Measurements from ENCODE around the gene UACA.
"Not testable (repeated sequence)": the region's sequence is repeated elsewhere in the genome, so short reads cannot be mapped to it uniquely, and the experiment has no call there.

UACA gene

GRCh38 chr15:70753101-70753829 lies 10.1 kb downstream of the UACA start:
- no peak for DNase-seq

GRCh38 chr15:70752193-70752635 lies 11.1 kb downstream of the UACA start:
- DNase-seq = no peak

DNA sequence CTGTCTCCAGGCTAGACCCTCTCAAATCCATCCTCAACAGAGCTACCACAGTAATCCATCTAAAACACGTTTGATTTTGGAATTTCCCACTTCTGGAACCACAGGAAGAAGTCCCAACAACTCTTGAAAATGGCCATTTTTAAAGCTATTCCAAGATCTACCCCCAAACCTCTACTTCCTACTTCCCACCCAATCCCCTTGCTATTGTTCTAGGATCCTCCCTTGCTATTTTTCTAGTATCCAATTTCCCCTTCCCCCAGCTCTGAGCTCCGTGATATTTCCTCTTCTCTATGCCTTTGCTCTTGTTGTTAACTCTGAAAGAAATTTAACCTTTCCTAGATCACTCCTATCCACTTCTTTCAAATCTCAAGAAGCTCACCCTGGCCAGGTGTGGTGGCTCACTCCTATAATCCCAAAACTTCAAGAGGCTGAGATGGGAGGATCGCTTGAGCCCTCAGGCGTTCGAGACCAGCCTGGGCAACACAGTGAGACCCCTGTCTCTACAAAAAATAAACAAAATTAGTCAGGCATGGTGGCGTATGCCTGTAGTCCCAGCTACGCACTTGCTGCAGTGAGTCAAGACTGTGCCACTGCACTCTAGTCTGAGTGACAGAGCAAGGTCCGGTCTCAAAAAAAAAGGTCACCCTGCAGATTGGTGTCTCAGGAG lies 13.0 kb downstream of the UACA start:
- no peak for DNase-seq

DNA sequence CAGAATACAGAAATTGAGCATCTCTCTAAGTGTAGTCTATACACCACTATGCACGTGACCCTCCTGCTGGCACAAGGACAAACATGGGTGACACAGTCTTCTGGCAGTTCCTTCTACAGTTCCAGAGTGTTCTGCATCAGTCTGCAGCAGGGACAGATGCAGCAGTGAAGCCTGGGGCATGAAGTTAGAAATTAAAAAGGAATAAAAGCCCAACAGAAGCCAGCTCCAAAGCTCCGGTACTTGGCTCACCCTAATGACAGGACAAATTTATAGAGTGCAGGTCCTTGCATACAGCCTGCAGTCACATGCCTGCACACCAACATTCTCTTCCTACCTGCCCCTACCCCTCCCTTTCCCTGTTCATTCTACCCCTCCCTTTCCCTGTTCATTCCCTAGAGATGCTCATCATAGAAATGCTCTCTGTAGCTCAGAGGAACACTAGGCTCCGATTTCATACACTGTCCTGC lies 15.0 kb downstream of the UACA start:
- DNase-seq = no peak

DNA sequence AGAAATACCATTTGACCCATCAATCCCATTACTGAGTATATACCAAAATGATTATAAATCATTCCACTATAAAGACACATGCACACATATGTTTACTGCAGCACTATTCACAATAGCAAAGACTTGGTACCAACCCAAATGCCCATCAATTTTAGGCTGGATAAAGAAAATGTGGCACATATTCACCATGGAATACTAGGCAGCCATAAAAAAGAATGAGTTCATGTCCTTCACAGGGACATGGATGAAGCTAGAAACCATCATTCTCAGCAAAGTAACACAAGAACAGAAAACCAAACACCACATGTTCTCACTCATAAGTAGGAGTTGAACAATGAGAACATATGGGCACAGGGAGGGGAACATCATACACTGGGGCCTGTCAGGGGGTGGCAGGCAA lies 16.8 kb downstream of the UACA start:
- not testable (repeated sequence) for DNase-seq

DNA sequence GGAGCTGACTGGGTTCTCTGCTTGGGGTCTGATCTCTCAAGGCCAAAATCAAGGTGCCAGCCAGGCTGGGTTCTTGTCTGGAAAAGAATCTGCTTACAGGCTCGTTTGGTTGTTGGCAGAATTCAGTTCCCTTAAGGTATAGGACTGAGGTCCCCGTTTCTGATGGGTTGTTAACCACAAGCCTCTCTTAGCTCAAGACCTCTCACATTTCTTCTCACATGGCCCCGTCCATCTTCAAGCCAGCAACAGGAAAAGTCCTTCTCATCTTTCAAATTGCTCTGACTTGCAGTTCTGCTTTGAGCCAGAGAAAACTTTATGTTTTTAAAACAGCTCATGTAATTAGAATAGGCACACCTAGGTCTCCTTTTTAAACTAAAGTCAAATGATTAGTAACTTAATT lies 20.4 kb downstream of the UACA start:
- no peak for DNase-seq

- no peak for DNase-seq
Observed at GRCh38 chr15:70741677-70742293, 21.6 kb downstream of the UACA start.

DNA sequence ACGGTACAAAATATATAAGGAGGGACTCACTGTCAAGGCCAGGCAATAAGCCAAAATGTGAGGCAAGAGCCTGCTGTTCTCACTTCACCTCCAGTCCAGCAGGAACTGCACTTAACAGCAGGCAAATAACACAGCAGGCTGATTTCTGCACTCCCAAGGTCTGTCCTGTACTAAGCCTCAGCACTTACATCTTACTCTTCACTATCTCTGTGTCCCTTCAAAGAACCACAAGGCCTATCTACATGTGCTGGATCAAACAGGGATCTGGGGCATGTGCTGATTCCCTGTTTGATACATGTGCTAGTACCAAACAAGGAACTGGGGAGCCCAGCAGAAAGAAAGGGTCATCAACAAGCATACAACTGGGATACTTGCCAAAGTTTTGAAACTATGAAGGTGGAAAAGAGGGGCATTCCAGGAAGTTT lies 22.2 kb downstream of the UACA start:
- no peak for DNase-seq

GRCh38 chr15:70735040-70735439 lies 28.3 kb downstream of the UACA start:
- DNase-seq = not testable (repeated sequence)

DNA sequence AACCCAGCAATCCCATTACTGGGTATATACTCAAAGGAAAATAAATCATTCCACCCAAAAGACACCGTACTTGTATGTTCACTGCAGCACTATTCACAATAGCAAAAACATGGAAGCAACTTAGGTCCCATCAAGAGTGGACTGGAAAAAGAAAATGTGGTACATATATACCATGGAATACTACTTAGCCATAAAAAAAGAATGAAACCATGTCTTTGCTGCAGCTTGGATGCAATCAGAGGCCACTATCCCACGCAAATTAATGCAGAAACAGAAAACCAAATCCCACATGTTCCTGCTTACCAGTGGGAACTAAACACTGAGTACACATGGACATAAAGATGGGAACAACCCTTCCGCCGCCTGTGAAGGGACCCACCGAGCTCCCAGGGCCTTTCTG lies 34.2 kb downstream of the UACA start:
- DNase-seq = no peak

- DNase-seq = no peak
Observed at GRCh38 chr15:70726753-70727152, 36.6 kb downstream of the UACA start.

- DNase-seq = no peak
Observed at GRCh38 chr15:70723927-70724326, 39.4 kb downstream of the UACA start.

DNA sequence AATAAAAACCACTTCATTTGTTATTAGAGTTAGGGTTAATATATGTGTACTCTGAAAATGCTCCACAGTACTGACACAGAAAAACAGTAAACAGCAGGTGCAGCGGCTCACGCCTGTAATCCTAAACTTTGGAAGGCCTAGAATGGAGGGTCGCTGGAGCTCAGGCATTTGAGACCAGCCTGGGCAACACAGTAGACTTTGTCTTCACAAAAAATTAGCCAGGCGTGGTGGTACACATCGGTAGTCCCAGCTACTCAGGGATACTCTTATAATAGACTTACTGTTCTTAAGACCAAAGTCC lies 40.3 kb downstream of the UACA start:
- DNase-seq = no peak

GRCh38 chr15:70722266-70723121 lies 40.9 kb downstream of the UACA start:
- peak; percentile 41 for DNase-seq

DNA sequence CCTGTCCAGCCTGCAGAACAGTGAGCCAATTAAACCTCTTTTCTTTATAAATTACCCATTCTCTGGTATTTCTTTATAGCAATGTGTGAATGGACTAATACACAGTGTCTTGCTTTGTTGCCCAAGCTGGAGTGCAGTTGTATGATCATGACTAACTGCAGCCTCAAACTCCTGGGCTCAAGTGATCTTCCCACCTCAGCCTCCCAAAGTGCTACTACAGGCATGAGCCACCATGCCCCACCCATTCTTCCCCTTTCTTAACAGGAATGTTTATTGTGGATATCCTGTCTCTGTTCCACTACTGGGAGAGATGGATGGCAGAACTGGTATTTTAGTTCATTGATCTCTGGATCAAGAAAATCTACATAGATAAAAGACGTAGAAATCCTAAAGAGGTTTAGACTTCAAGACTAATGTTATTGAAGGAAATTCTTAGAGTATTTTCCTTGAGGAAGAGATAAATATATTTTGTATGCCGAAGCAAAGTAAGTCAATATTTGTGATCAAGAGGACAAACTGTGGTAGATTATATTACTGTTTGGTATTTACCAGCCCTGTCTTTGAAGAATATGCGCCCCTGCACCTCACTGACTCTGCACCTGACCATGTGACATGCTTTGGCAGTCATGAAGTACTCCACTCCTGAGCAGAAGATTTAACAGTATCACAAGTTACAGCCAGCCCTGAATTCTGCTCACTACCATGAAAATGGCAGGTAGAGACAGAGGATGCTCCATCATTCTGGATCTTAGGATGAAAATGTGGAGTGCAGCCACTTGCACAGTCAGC lies 42.9 kb downstream of the UACA start:
- DNase-seq = no peak

DNA sequence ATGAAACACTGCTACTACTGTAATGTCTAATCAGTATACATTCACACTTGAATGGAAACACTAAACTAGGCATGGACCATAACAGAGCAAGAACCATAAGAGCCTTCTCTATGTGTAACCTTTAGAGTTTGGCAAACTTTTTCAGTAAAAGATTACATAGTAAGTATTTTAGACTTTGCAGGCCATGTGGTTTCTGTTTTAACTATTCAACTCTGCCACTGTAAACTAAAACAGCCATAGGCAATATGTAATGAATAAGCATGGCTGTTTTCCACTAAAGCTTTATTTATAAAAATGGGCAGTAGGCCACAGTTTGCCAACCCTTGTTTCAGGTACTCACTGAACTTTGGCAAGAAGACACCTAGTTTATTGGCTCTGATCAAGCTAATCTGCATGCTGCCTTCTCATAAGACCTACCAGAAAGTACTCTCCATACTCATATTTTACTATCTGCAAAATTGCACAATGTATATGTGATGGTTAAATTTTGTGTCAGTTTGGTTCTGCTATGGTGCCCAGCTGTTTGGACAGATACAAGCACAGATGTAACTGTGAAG lies 46.0 kb downstream of the UACA start:
- DNase-seq = no peak

- DNase-seq = no peak
Observed at GRCh38 chr15:70715840-70716485, 47.4 kb downstream of the UACA start.

DNA sequence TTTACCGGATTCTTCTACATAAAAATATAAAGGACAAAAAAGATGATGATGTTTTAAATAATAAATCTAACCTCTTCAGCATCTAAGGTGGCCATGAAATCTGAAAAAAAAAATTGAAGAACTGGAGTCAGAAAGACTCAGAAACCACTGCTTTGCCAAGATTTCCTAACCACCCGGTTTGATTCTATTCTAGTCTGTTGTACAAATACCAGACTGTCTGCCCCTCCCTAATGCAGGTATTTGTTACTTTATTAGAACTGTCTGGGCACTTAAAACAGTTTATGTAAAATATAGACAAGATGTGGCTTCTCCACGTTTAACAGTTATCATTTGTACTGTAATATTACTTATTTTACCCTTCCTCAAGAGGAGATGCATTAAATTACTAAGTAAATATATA lies 48.8 kb downstream of the UACA start:
- DNase-seq = no peak

DNA sequence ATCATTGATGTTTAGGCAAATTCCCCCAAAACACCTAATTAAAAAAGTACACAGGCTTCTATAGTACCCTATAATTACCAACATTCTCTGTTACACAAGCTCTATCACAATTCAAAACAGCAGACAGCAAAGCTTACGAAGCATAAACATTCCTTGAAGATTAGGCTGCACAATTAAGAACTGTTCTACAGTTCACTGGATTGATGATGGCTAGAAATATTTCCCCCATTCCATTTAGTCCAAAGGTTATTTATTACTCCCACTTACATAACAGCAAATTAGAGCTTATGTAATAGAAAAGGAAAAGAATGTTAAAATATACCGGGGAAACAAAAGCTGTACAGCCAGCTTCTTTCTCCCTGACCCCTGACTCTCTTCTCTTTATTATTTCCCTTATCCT lies 49.3 kb downstream of the UACA start:
- DNase-seq = no peak

- no peak for DNase-seq
Observed at GRCh38 chr15:70712271-70712670, 51.1 kb downstream of the UACA start.

DNA sequence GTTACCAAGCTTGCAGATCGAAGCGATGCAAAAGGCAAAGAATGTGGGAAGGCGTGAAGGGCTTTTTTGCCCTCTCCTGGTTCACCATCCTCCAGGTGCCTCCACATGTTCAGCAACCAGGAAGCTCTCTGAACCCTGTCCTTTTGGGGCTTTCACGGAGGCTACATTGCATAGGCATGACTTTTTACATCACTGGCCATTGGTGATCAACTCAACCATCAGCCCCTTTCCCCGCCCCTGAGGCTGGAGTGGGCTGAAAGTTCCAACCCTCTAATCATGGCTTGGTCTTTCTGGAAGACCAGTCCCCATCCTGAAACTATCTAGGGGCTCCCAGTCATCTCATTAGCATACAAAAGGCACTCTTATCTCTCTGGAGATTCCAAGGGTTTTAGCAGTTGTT lies 52.6 kb downstream of the UACA start:
- DNase-seq = no peak

GRCh38 chr15:70708839-70709238 lies 54.5 kb downstream of the UACA start:
- DNase-seq = no peak
